Spleen (tissue), 7 donors: ENCODE measurements around the gene ANKRD2.

Experiments used
- POLR2A ChIP-seq, 3 donors: fragments of 450-650 bp; IDR thresholded peaks; one replicate each; pipeline ENCODE4 v1.5.1; 2017; ENCODE audit warnings: antibody characterized with exemption in 3 of 3, mild to moderate bottlenecking in 1 of 3
- POLR2AphosphoS5 ChIP-seq, 3 donors: sonication (generic); formaldehyde crosslinking; IDR thresholded peaks; one replicate each; pipeline ENCODE4 v1.5.1; 2017; ENCODE audit warnings: antibody characterized with exemption in 3 of 3
- TF ChIP-seq, protein P1 (sequence below), 11 experiments: fragments of 200-600 bp in 7 of 11; fragments of 450-650 bp in 4 of 11; sonication (generic) in 4 of 11; IDR thresholded peaks in 8 of 11; conservative IDR thresholded peaks in 3 of 11; 1 replicate in 7 of 11; 2 replicates in 4 of 11; pipeline versions ENCODE4 v1.4.0 to v1.8.0; 2016 to 2021; ENCODE audit warnings: antibody characterized with exemption in 11 of 11, inconsistent platforms in 4 of 11, mild to moderate bottlenecking in 1 of 11
- donor health status: DM: no; HTN: no; CAD: no; lungs with moderate emphysema.
- donor health status: DM: no; HTN: no; CAD: no.
- donor health status: DM: no; HTN: no; CAD: no.

DNA sequence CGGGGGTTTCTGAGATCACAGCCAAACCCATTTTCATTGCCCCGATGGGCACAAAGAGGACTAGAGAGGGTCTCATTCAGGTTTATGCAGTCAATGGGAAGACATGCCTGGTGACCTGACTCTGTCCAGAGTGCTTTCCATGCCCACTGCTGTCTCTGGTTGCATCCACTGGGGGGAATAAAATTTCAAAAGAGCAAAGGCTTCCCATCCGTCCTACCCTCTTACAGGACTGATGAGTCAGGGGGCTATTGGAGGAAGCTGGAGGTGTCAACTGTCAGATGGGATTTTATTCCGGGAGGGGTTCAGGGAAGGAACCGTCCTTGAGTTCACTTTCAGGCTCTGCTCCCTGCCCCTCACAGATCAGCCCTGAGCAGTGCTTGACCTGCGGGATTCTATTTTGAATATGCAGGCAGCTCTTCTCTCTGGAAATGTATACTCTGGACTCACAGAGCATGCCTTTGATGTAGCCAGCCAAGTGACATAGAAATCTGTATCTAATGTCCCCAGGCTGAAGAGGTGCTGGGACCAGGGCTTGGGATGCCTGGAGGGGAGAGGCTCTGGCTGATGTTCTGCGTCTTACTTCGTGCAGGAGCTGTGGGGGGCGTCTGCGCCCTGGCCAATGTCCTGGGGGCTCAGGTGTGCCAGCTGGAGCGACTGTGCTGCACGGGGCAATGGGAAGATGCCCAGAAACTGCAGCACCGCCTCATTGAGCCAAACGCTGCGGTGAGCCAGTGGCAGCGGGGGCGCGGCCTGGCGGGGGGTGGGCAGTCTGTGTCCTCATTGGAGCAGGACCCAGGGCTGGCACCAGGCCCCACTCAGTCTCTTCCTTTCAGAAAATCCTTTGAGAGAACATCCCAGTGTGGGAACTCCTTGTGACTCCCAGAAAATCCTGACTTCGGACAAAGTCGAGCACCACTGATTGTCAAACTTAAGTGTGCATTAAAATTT is 29.0 kb downstream of the ANKRD2 start:
- TF ChIP-seq, protein P1, sequence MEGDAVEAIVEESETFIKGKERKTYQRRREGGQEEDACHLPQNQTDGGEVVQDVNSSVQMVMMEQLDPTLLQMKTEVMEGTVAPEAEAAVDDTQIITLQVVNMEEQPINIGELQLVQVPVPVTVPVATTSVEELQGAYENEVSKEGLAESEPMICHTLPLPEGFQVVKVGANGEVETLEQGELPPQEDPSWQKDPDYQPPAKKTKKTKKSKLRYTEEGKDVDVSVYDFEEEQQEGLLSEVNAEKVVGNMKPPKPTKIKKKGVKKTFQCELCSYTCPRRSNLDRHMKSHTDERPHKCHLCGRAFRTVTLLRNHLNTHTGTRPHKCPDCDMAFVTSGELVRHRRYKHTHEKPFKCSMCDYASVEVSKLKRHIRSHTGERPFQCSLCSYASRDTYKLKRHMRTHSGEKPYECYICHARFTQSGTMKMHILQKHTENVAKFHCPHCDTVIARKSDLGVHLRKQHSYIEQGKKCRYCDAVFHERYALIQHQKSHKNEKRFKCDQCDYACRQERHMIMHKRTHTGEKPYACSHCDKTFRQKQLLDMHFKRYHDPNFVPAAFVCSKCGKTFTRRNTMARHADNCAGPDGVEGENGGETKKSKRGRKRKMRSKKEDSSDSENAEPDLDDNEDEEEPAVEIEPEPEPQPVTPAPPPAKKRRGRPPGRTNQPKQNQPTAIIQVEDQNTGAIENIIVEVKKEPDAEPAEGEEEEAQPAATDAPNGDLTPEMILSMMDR (IDR thresholded peaks at IDR 0.05 in 8 of 11, conservative IDR thresholded peaks at IDR 0.05 in 3 of 11), result no peak
- TF ChIP-seq POLR2A (IDR thresholded peaks at IDR 0.05) (no peak), POLR2AphosphoS5 (IDR thresholded peaks at IDR 0.05) (no peak)
